Pancreas (tissue), 10 donors: ENCODE measurements around the gene PTPRD. TPM values are rescaled to one million over a fixed set of nuclear protein-coding genes. Genes with fewer than 3 reads are reported as not detected.

ENCODE experiments used
- ATAC-seq, 4 donors: fragments of 200-7000 bp; cut with Tn5 transposase; one replicate each; pipeline versions ENCODE4 v1.8.0 to v1.9.1; 2020; ENCODE audit warnings: mild to moderate bottlenecking in 4 of 4, moderate library complexity in 4 of 4
- DNase-seq, 6 donors: peaks; one replicate each; pipeline ENCODE4 v3.0.0-alpha.2; 2020
- FAIRE-seq: peaks from 2 replicates; lab custom pipeline; 2012; peaks lifted over from hg19 to GRCh38; lab: Jason Lieb, UNC
- H3K27ac ChIP-seq, 4 donors: fragments of 200-600 bp; sonication (generic); 1 replicate in 3 of 4; 2 replicates in 1 of 4; pipeline versions ENCODE4 v1.5.0 to v1.8.0; 2020
- H3K27me3 ChIP-seq, 4 donors: fragments of 200-600 bp; one replicate each; pipeline ENCODE4 v1.8.0; 2021
- H3K36me3 ChIP-seq, 3 donors: fragments of 200-600 bp; sonication (generic) in 1 of 3; one replicate each; pipeline versions ENCODE4 v1.5.0 to v1.8.0; 2020 to 2021
- H3K4me1 ChIP-seq, 3 donors: fragments of 200-600 bp; one replicate each; pipeline ENCODE4 v1.8.0; 2021
- H3K4me3 ChIP-seq, 4 donors: fragments of 200-600 bp; sonication (generic) in 2 of 4; one replicate each; pipeline versions ENCODE4 v1.5.0 to v1.8.0; 2020 to 2021
- H3K9me3 ChIP-seq, 4 donors: fragments of 200-600 bp; one replicate each; pipeline ENCODE4 v1.8.0; 2021
- WGBS, 2 donors: extraction: QIAGEN DNeasy Blood & Tissue Kit; methylation state at CpG; one replicate each; pipeline ENCODE4 v1.1.7; 2013; 5-methylcytosine and 5-hydroxymethylcytosine counted together
- intact Hi-C, 3 donors: fragments of 100-400 bp; cut with DNase I; formaldehyde crosslinking; loops; one replicate each; pipeline versions ENCODE4 v1.11.1 to v1.14.2; 2022
- polyA plus RNA-seq, 2 donors: library from polyadenylated mRNA; stranded (reverse); fragments of 200-250 nt; gene quantifications; one replicate each; pipeline ENCODE4 v1.2.3, GENCODE V29; 2013
- total RNA-seq, 6 donors: library from RNA; stranded (reverse); fragmentation: NEBNext Ultra II Directional in 4 of 6; extraction: Animal tissue kit (Norgen Biotek cat#: 25700) in 4 of 6; gene quantifications; one replicate each; pipeline versions ENCODE4 v1.2.1 to v1.2.4, GENCODE V29; 2021 to 2023
- TF ChIP-seq, protein P1 (sequence below), 4 donors: fragments of 200-600 bp; sonication (generic) in 3 of 4; IDR thresholded peaks; one replicate each; pipeline versions ENCODE4 v1.5.0 to v1.8.0; 2021; ENCODE audit warnings: antibody characterized with exemption in 4 of 4
- donor health status: healthy with polysubstance abuse.
- donor health status: DM: no; HTN: no; CAD: no; lungs with moderate emphysema.
- donor health status: DM: no; HTN: no; CAD: no.
- donor health status: control.
- donor health status: control.
- donor health status: Bipolar disorder and iron deficiency.
- donor health status: DM: yes; HTN: yes; CAD: no.
- donor health status: DM: no; HTN: no; CAD: no.
- donor health status: DM: no; HTN: no; CAD: no.
- donor health status: DM: yes; HTN: yes; CAD: no.

PTPRD gene
- total and polyA plus RNA-seq, 8 donors, result 2.1 to 21.7 (median 5.1) TPM

DNA sequence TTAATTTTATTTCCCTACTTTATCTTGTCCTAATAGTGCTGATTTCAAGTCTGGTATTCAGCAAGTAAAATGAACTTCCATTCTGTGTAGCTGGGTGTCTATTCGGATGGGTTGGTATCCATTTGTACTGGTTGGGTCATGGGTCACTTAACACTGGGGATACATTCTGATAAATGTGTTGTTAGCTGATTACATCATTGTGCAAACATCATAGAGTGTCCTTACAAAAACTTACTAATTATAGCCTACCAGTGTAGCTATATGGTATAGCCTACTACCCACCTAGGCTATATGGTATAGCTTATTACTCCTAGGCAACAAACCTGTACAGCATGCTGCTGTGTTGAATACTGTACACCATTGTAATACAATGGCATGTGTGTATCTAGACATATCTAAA is 1439.5 kb downstream of the PTPRD start:
- Histone ChIP-seq H3K9me3 (no peaks in the 10 kb centered on the region), H3K36me3 (no peaks in the 10 kb centered on the region), H3K27me3 (no peaks in the 10 kb centered on the region), H3K27ac (no peak overlapping the region), H3K4me1 (no peaks in the 10 kb centered on the region), H3K4me3 (no peak overlapping the region)
- WGBS, 2 donors, result 53 to 71% methylated on average over 1 of the region's 1 CpG
- FAIRE-seq (no peak), DNase-seq (no peak), ATAC-seq (no peak)
- intact Hi-C loops, result no loop called here
- TF ChIP-seq, protein P1, sequence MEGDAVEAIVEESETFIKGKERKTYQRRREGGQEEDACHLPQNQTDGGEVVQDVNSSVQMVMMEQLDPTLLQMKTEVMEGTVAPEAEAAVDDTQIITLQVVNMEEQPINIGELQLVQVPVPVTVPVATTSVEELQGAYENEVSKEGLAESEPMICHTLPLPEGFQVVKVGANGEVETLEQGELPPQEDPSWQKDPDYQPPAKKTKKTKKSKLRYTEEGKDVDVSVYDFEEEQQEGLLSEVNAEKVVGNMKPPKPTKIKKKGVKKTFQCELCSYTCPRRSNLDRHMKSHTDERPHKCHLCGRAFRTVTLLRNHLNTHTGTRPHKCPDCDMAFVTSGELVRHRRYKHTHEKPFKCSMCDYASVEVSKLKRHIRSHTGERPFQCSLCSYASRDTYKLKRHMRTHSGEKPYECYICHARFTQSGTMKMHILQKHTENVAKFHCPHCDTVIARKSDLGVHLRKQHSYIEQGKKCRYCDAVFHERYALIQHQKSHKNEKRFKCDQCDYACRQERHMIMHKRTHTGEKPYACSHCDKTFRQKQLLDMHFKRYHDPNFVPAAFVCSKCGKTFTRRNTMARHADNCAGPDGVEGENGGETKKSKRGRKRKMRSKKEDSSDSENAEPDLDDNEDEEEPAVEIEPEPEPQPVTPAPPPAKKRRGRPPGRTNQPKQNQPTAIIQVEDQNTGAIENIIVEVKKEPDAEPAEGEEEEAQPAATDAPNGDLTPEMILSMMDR (IDR thresholded peaks at IDR 0.05), result no peak

DNA sequence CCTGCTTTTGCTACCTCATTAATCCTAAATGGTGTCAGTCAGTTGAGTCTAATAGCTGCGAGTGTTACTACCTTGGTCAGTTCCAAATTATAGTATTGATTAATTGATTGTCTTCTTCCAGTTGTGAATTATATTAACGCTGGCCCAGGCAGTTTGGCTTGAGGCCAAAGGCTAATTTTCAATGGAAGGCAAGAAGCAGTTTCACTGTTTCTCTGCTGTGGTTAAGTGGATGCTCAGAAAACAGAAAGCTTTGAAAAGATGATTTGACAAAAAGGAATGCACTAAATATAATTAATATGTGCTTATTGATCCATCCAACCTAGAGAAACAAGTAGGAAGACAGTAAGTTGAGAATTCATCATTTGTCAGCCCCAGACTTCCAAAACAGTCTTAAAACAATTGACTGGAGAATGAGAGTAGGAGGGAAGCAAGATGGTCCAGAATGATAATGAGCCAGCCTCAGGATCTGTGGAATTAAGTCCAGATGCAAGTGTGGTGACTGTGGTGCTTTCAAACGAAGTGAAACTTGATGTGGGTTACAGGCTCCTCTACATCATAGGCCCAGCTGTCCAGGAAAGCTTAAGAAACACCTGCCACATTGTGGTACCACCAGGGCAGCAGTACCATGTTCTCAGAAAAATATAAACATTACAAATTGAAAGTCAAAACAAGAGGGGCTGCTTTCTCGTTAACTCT is 1442.2 kb downstream of the PTPRD start:
- H3K4me3 ChIP-seq, result no peak overlapping the region
- no peak for FAIRE-seq

DNA sequence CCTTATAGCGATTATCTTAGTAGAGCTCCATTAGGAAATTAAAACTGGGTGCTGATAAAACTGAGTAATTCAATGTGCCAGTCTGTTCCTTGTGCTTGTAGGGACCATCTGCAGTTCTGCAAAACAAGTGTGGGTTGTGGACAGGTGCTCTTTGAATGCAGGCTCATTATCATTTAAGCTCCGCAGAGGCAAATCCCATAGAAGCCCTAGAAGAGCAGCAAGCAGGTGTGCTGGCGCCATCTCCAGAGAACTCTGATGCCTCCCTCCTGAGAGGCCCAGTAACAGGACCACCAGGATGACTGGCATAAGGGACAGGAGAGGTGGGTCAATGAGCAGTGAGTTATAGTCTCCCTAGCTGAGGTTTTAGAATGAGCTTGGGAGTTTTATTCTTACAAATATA is 1470.8 kb downstream of the PTPRD start:
- ATAC-seq (no peak), FAIRE-seq (no peak), DNase-seq (no peak)
- H3K36me3 ChIP-seq, result no peaks in the 10 kb centered on the region
- intact Hi-C loops, result no loop called here
- H3K4me3 ChIP-seq, result no peak overlapping the region
- H3K4me1 ChIP-seq, result no peaks in the 10 kb centered on the region
- 51 to 79% methylated on average over 3 of the region's 3 CpGs for WGBS, 2 donors
- TF ChIP-seq, protein P1 (IDR thresholded peaks at IDR 0.05), result no peak
- H3K9me3 ChIP-seq, result no peaks in the 10 kb centered on the region
- no peak overlapping the region for H3K27ac ChIP-seq
- no peaks in the 10 kb centered on the region for H3K27me3 ChIP-seq

More for the DNA sequence above, 1442.2 kb downstream of the PTPRD start:
- no peaks in the 10 kb centered on the region for H3K9me3 ChIP-seq
- H3K27me3 ChIP-seq, result no peaks in the 10 kb centered on the region
- DNase-seq (no peak), ATAC-seq (no peak)
- TF ChIP-seq, protein P1 (IDR thresholded peaks at IDR 0.05), result no peak
- intact Hi-C loops, result no loop called here
- 15 to 17% methylated on average over 4 of the region's 4 CpGs for WGBS, 2 donors
- no peak overlapping the region for H3K27ac ChIP-seq
- H3K36me3 ChIP-seq, result no peaks in the 10 kb centered on the region
- no peaks in the 10 kb centered on the region for H3K4me1 ChIP-seq

- no peak for ATAC-seq
- intact Hi-C loops, result no loop called here
- DNase-seq, result no peak
- Histone ChIP-seq H3K27ac (no peak overlapping the region), H3K4me3 (no peak overlapping the region), H3K27me3 (no peaks in the 10 kb centered on the region), H3K36me3 (no peaks in the 10 kb centered on the region), H3K9me3 (no peaks in the 10 kb centered on the region), H3K4me1 (no peaks in the 10 kb centered on the region)
- WGBS, 2 donors, result 66 to 78% methylated on average over 3 of the region's 3 CpGs
- FAIRE-seq, result no peak
- TF ChIP-seq, protein P1 (IDR thresholded peaks at IDR 0.05), result no peak
Observed at GRCh38 chr9:9133526-9133925, 1479.3 kb downstream of the PTPRD start.

DNA sequence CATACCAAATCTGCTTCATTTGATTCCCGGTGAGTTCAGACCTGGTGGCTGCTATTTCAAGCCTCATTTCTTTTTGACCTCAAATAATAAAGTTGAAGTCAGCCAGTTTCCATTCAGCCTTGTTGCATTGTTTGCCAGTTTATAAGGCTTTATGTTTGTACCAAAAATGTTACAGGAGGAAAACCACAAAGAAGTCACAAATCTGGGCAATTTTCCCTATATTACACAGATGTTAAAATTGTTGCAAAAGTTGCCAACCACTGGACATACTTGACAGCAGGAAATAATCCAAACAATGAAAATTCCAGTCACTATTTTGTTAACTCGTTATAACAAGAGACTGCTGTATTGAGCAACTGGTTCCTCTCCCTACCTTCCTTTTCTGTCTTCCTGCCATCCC is 1488.2 kb downstream of the PTPRD start:
- no peak for FAIRE-seq
- H3K27me3 ChIP-seq, result no peaks in the 10 kb centered on the region
- ATAC-seq, result no peak
- 35 to 43% methylated on average over 2 of the region's 2 CpGs for WGBS, 2 donors
- no peaks in the 10 kb centered on the region for H3K4me1 ChIP-seq
- DNase-seq, result no peak
- H3K4me3 ChIP-seq, result no peak overlapping the region
- H3K36me3 ChIP-seq, result no peaks in the 10 kb centered on the region
- intact Hi-C loops, result no loop called here
- H3K27ac ChIP-seq, result no peak overlapping the region
- TF ChIP-seq, protein P1 (IDR thresholded peaks at IDR 0.05), result no peak
- no peaks in the 10 kb centered on the region for H3K9me3 ChIP-seq
